ENCODE data around the gene ZBTB42.

- TF ChIP-seq CTCF (IDR thresholded peaks at IDR 0.05 in 4 of 5, conservative IDR thresholded peaks at IDR 0.05 in 1 of 5) (no peak), POLR2A (IDR thresholded peaks at IDR 0.05) (no peak)
These were observed 44.2 kb upstream of the ZBTB42 start for GRCh38 chr14:104756477-104757237.
